A549 (cell line): ENCODE data around the gene INPP5J. TPM values are rescaled to one million over a fixed set of nuclear protein-coding genes. Genes with fewer than 3 reads are reported as not detected.

ENCODE experiments used
- ATAC-seq, 2 experiments: fragments of 200-7000 bp in 1 of 2; fragments of >200 bp in 1 of 2; cut with Nextera tagmentation in 1 of 2; cut with Tn5 transposase in 1 of 2; 3 replicates each; pipeline versions ENCODE4 v1.8.0 to v1.9.1; 2018 to 2020; ENCODE audit warnings: mild to moderate bottlenecking in 1 of 2, moderate library complexity in 1 of 2
- CTCF ChIA-PET: fragments of 300-600 bp; sonication (Branson Sonifier 250); formaldehyde crosslinking; extraction: SDS; loops from one replicate; lab custom pipeline; 2021; ENCODE audit warnings: antibody characterized with exemption, inconsistent platforms; lab: Yijun Ruan, JAX
- POLR2A ChIA-PET: fragments of 350-600 bp; formaldehyde crosslinking; extraction: SDS; loops from one replicate; lab custom pipeline; 2021; ENCODE audit warnings: antibody characterized with exemption, inconsistent platforms; lab: Yijun Ruan, JAX
- DNase-seq, 2 experiments: peaks; one replicate each; pipeline versions ENCODE4 v3.0.0 to v3.0.0-alpha.2; 2011 to 2016; ENCODE audit warnings: low read depth in 1 of 2, low spot score in 1 of 2
- FAIRE-seq: peaks from 2 replicates; lab custom pipeline; 2011; peaks lifted over from hg19 to GRCh38; lab: Jason Lieb, UNC
- H3K27ac ChIP-seq, 2 experiments: fragments of >200 bp; sonication (Bioruptor Twin); formaldehyde crosslinking; 3 replicates each; pipeline ENCODE4 v1.5.1; 2016 to 2017
- H3K4me1 ChIP-seq: fragments of >200 bp; sonication (Bioruptor Twin); formaldehyde crosslinking; 3 replicates; pipeline ENCODE4 v1.6.1; 2016
- H3K4me2 ChIP-seq: fragments of >200 bp; sonication (Bioruptor Twin); formaldehyde crosslinking; 3 replicates; pipeline ENCODE4 v1.6.1; 2016
- H3K4me3 ChIP-seq: fragments of >200 bp; sonication (Bioruptor Twin); formaldehyde crosslinking; 3 replicates; pipeline ENCODE4 v1.5.1; 2016
- H3K9me3 ChIP-seq: fragments of >200 bp; sonication (Bioruptor Twin); formaldehyde crosslinking; 3 replicates; pipeline ENCODE4 v1.6.1; 2016
- CBX2 ChIP-seq: fragments of 200-600 bp; sonication (generic); IDR thresholded peaks from 2 replicates; pipeline ENCODE4 v1.6.1; 2016; ENCODE audit warnings: low read depth, mild to moderate bottlenecking, borderline replicate concordance
- EHMT2 ChIP-seq: fragments of 200-600 bp; sonication (generic); IDR thresholded peaks from 2 replicates; pipeline ENCODE4 v1.6.1; 2016; ENCODE audit warnings: antibody characterized with exemption, low read depth, mild to moderate bottlenecking, moderate library complexity
- ELK1 ChIP-seq: fragments of 150-350 bp; IDR thresholded peaks from 2 replicates; pipeline ENCODE4 v1.6.1; 2014; ENCODE audit warnings: low read depth, mild to moderate bottlenecking, low read length
- FOSB ChIP-seq: fragments of 250-450 bp; sonication (Bioruptor Pico); IDR thresholded peaks from 2 replicates; pipeline ENCODE4 v1.5.0; 2020; ENCODE audit warnings: mild to moderate bottlenecking, moderate library complexity
- FOXS1 ChIP-seq: fragments of 250-450 bp; sonication (Bioruptor Pico); IDR thresholded peaks from 2 replicates; pipeline ENCODE4 v1.5.0; 2020; ENCODE audit warnings: mild to moderate bottlenecking, moderate library complexity
- HES2 ChIP-seq: fragments of >200 bp; sonication (Bioruptor Twin); formaldehyde crosslinking; IDR thresholded peaks from 2 replicates; pipeline ENCODE4 v1.6.1; 2016
- HMGXB4 ChIP-seq: fragments of 250-450 bp; sonication (Bioruptor Pico); IDR thresholded peaks from 2 replicates; pipeline ENCODE4 v1.5.0; 2021; ENCODE audit warnings: mild to moderate bottlenecking, moderate library complexity, borderline replicate concordance
- HOXB13 ChIP-seq: fragments of 250-450 bp; sonication (Bioruptor Pico); IDR thresholded peaks from 2 replicates; pipeline ENCODE4 v1.5.0; 2020; ENCODE audit warnings: low read depth, mild to moderate bottlenecking, moderate library complexity
- JUNB ChIP-seq: fragments of >200 bp; sonication (Bioruptor Twin); formaldehyde crosslinking; IDR thresholded peaks from 2 replicates; pipeline ENCODE4 v1.6.1; 2016
- KDM1A ChIP-seq: fragments of 200-600 bp; sonication (generic); IDR thresholded peaks from 2 replicates; pipeline ENCODE4 v1.6.1; 2016; ENCODE audit warnings: low read depth, mild to moderate bottlenecking
- KDM5A ChIP-seq: fragments of 200-600 bp; sonication (generic); IDR thresholded peaks from 2 replicates; pipeline ENCODE4 v1.6.1; 2016; ENCODE audit warnings: antibody characterized with exemption, mild to moderate bottlenecking
- MAZ ChIP-seq: fragments of 150-350 bp; IDR thresholded peaks from 2 replicates; pipeline ENCODE4 v1.6.1; 2014; ENCODE audit warnings: antibody characterized with exemption, low read depth, low read length, borderline replicate concordance
- NR3C1 ChIP-seq: fragments of >200 bp; sonication (Bioruptor Twin); formaldehyde crosslinking; IDR thresholded peaks from 3 replicates; pipeline ENCODE4 v1.6.1; 2017
- PBX3 ChIP-seq: IDR thresholded peaks from 2 replicates; pipeline ENCODE4 v1.6.1; 2012
- POLR2AphosphoS2 ChIP-seq: conservative IDR thresholded peaks from 2 replicates; pipeline ENCODE4 v1.6.1; 2012; ENCODE audit warnings: low read length, improper control_type of control experiment, inconsistent platforms
- RNF2 ChIP-seq: fragments of 200-600 bp; sonication (generic); IDR thresholded peaks from 2 replicates; pipeline ENCODE4 v1.6.1; 2016; ENCODE audit warnings: low read depth, mild to moderate bottlenecking, antibody characterized with exemption, moderate library complexity, borderline replicate concordance
- TFCP2L1 ChIP-seq: fragments of 250-450 bp; sonication (Bioruptor Pico); IDR thresholded peaks from 2 replicates; pipeline ENCODE4 v1.5.0; 2021; ENCODE audit warnings: mild to moderate bottlenecking
- TP53 ChIP-seq: fragments of 250-450 bp; sonication (Bioruptor Pico); IDR thresholded peaks from 2 replicates; pipeline ENCODE4 v1.5.0; 2021; ENCODE audit warnings: mild to moderate bottlenecking, moderate library complexity
- ZNF302 ChIP-seq: fragments of 250-450 bp; sonication (Bioruptor Pico); IDR thresholded peaks from 2 replicates; pipeline ENCODE4 v1.9.0; 2021; ENCODE audit warnings: inconsistent platforms, mild to moderate bottlenecking, moderate library complexity
- WGBS: methylation state at CpG from one replicate; pipeline ENCODE4 v1.1.6; 2017; ENCODE audit errors: missing lambda C conversion rate; 5-methylcytosine and 5-hydroxymethylcytosine counted together
- polyA plus RNA-seq, 4 experiments: library from polyadenylated mRNA; depleted of rRNA in 3 of 4; stranded (reverse); fragments of >200 nt; fragmentation: RNase III in 1 of 4; extraction: RNeasy Plus Mini Kit Qiagen cat#74134 plus additional on column Dnase treatment in 1 of 4; gene quantifications; 2 replicates in 3 of 4; 3 replicates in 1 of 4; pipeline ENCODE4 v1.2.3, GENCODE V29; 2011 to 2017

Gene INPP5J
- polyA plus RNA-seq, 2 of the 4 experiments (the other 2 are of a cell fraction): 0.70 to 1.5 TPM

GRCh38 chr22:31091106-31091975 lies 31.4 kb upstream of the INPP5J start:
- ATAC-seq: no peak

GRCh38 chr22:31092161-31092560 lies 30.6 kb upstream of the INPP5J start:
- DNase-seq (no peak), FAIRE-seq (no peak), ATAC-seq (no peak)
- Histone ChIP-seq H3K27ac (no peak overlapping the region), H3K4me1 (no peaks in the 10 kb centered on the region), H3K9me3 (no peaks in the 10 kb centered on the region), H3K4me2 (no peak overlapping the region), H3K4me3 (no peak overlapping the region)
- TF ChIP-seq KDM1A (no peak), JUNB (no peak), NR3C1 (no peak), TFCP2L1 (CRISPR knock-in tag) (no peak)
- POLR2A ChIA-PET: interaction anchor here (1.4 kb wide), 1 partner anchor 10 kb away, joined by 3 read pairs; no protein-coding TSS in a partner anchor
- CTCF ChIA-PET: interaction anchor here (1.1 to 5.4 kb wide), 4 partner anchors 10 to 145 kb away, joined by 3 to 44 read pairs (median 10); partner anchors contain the start of gene SELENOM
- 100% methylated on average over 4 of the region's 9 CpGs for WGBS

More at GRCh38 chr22:31091106-31091975, 31.4 kb upstream of the INPP5J start:
- WGBS: 91% methylated on average over 13 of the region's 29 CpGs
- no peak overlapping the region for H3K4me2 ChIP-seq
- FAIRE-seq: no peak
- POLR2A ChIA-PET: interaction anchor here (1.4 kb wide), 1 partner anchor 9 kb away, joined by 3 read pairs; no protein-coding TSS in a partner anchor
- no peak overlapping the region for H3K27ac ChIP-seq
- CTCF ChIA-PET: interaction anchor here (1.8 to 6.6 kb wide), 5 partner anchors 9 to 181 kb away, joined by 6 to 50 read pairs (median 13); partner anchors contain the start of gene SELENOM
- H3K9me3 ChIP-seq: no peaks in the 10 kb centered on the region
- TF ChIP-seq HMGXB4 (CRISPR knock-in tag): no peak
- no peak for TF ChIP-seq PBX3
- TF ChIP-seq FOSB (CRISPR knock-in tag): no peak
- TF ChIP-seq KDM5A: no peak
- TF ChIP-seq MAZ: no peak
- no peak for TF ChIP-seq JUNB
- TF ChIP-seq POLR2AphosphoS2: no peak
- TF ChIP-seq EHMT2: no peak
- TF ChIP-seq FOXS1 (CRISPR knock-in tag): no peak
- no peak for TF ChIP-seq HOXB13
- no peak for TF ChIP-seq RNF2
- TF ChIP-seq, all 56 proteins: peak for 0
- DNase-seq: no peak
- 0 out of 3 replicates have a peak, but pooled peaks cover 2% of the 10 kb centered on the region for H3K4me1 ChIP-seq
- no peak overlapping the region for H3K4me3 ChIP-seq

- no peak for FAIRE-seq
- no peak overlapping the region for H3K4me2 ChIP-seq
- TF ChIP-seq HOXB13 (no peak), ZNF302 (CRISPR knock-in tag) (no peak), RNF2 (no peak), HES2 (no peak), CBX2 (no peak), KDM5A (no peak), POLR2AphosphoS2 (no peak), PBX3 (no peak), TP53 (no peak), ELK1 (no peak)
- ChIA-PET CTCF (interaction anchor here (1.1 to 5.4 kb wide), 6 partner anchors 10 to 179 kb away, joined by 3 to 44 read pairs (median 5); partner anchors contain the start of gene SELENOM), POLR2A (interaction anchor here (1.1 to 1.4 kb wide), 2 partner anchors 9 to 11 kb away, joined by 3 read pairs; no protein-coding TSS in a partner anchor)
- ATAC-seq: no peak
- no peak overlapping the region for H3K4me3 ChIP-seq
- H3K9me3 ChIP-seq: no peaks in the 10 kb centered on the region
- WGBS: 88% methylated on average over 21 of the region's 33 CpGs
- no peak overlapping the region for H3K27ac ChIP-seq
- no peak for DNase-seq
- no peaks in the 10 kb centered on the region for H3K4me1 ChIP-seq
Observed at GRCh38 chr22:31093086-31093850, 29.5 kb upstream of the INPP5J start.
